HepG2 (cell line): Measurements from ENCODE around the gene GPC2. TPM values are rescaled to one million over a fixed set of nuclear protein-coding genes. Genes with fewer than 3 reads are reported as not detected.

ENCODE experiments used
- CREB1 ChIP-seq, 2 experiments: fragments of 450-650 bp in 1 of 2; IDR thresholded peaks; 2 replicates each; pipeline ENCODE4 v1.6.1; 2016 to 2017; ENCODE audit warnings: control low read depth in 1 of 2, mild to moderate bottlenecking in 1 of 2, missing compliant biosample characterization in 1 of 2, missing genetic modification characterization in 1 of 2
- GATA4 ChIP-seq: sonication (generic); IDR thresholded peaks from 2 replicates; pipeline ENCODE4 v1.6.1; 2016; ENCODE audit warnings: antibody characterized with exemption, low read depth, borderline replicate concordance
- GZF1 ChIP-seq: sonication (generic); formaldehyde crosslinking; IDR thresholded peaks from 2 replicates; pipeline ENCODE4 v1.5.1; 2020; ENCODE audit warnings: mild to moderate bottlenecking, missing genetic modification reagents
- HMG20A ChIP-seq: IDR thresholded peaks from 2 replicates; pipeline ENCODE4 v1.6.1; 2016; ENCODE audit warnings: borderline replicate concordance
- MEF2D ChIP-seq: sonication (generic); formaldehyde crosslinking; IDR thresholded peaks from 2 replicates; pipeline ENCODE4 v1.5.1; 2020; ENCODE audit warnings: mild to moderate bottlenecking, missing genetic modification reagents
- MTA3 ChIP-seq: sonication (generic); formaldehyde crosslinking; IDR thresholded peaks from 2 replicates; pipeline ENCODE4 v1.4.0; 2020; ENCODE audit warnings: missing genetic modification reagents
- MXD3 ChIP-seq: IDR thresholded peaks from 2 replicates; pipeline ENCODE4 v1.6.1; 2016; ENCODE audit warnings: mild to moderate bottlenecking, missing biosample characterization, missing genetic modification reagents
- PHF21A ChIP-seq: sonication (generic); formaldehyde crosslinking; IDR thresholded peaks from 2 replicates; pipeline ENCODE4 v1.5.0; 2020; ENCODE audit warnings: mild to moderate bottlenecking, missing genetic modification reagents
- SIN3B ChIP-seq: fragments of 150-350 bp; IDR thresholded peaks from 2 replicates; pipeline ENCODE4 v1.6.1; 2014; ENCODE audit warnings: low read length
- ZBTB20 ChIP-seq: sonication (generic); formaldehyde crosslinking; IDR thresholded peaks from 2 replicates; pipeline ENCODE4 v1.8.1; 2023; ENCODE audit warnings: missing genetic modification reagents, low read depth, mild to moderate bottlenecking, borderline replicate concordance
- ZNF142 ChIP-seq: sonication (generic); formaldehyde crosslinking; IDR thresholded peaks from 2 replicates; pipeline ENCODE4 v1.4.0; 2020; ENCODE audit warnings: missing genetic modification reagents
- ZNF879 ChIP-seq: sonication (generic); formaldehyde crosslinking; IDR thresholded peaks from 2 replicates; pipeline ENCODE4 v1.8.1; 2023; ENCODE audit warnings: missing genetic modification reagents
- polyA plus RNA-seq, 8 experiments: library from polyadenylated mRNA; depleted of rRNA in 3 of 8; stranded (reverse) in 7 of 8; unstranded in 1 of 8; fragments of >200 nt; fragmentation: Illumina TruSeq in 4 of 8; extraction: Trizol in 4 of 8; gene quantifications; 2 replicates each; pipeline versions ENCODE4 v1.2.1 to v1.2.3, GENCODE V29; 2011 to 2016; ENCODE audit warnings: low read depth in 4 of 8, missing spikeins in 1 of 8, mixed read lengths in 1 of 8; ENCODE audit not compliant: insufficient read depth in 1 of 8
- total RNA-seq, 5 experiments: library from RNA; depleted of rRNA; stranded (reverse); fragments of >200 nt; fragmentation: Illumina TruSeq; extraction: Trizol; gene quantifications; 2 replicates each; pipeline ENCODE4 v1.2.3, GENCODE V29; 2016; ENCODE audit warnings: low read depth in 1 of 5
- TF ChIP-seq, protein P1 (sequence below): sonication (generic); IDR thresholded peaks from 2 replicates; pipeline ENCODE4 v1.6.1; 2016; ENCODE audit warnings: low read depth, borderline replicate concordance
- TF ChIP-seq, protein P2 (sequence below): sonication (generic); formaldehyde crosslinking; IDR thresholded peaks from 2 replicates; pipeline ENCODE4 v1.4.0; 2020; ENCODE audit warnings: mild to moderate bottlenecking, missing genetic modification reagents

The GPC2 gene
- total and polyA plus RNA-seq, 2 of the 13 experiments (the other 11 are each of a cell fraction or from before 2014, with no cell fraction given) = 0.64 to 0.78 TPM

- TF ChIP-seq, protein P1, sequence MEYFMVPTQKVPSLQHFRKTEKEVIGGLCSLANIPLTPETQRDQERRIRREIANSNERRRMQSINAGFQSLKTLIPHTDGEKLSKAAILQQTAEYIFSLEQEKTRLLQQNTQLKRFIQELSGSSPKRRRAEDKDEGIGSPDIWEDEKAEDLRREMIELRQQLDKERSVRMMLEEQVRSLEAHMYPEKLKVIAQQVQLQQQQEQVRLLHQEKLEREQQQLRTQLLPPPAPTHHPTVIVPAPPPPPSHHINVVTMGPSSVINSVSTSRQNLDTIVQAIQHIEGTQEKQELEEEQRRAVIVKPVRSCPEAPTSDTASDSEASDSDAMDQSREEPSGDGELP = no peak
- TF ChIP-seq GATA4 (no peak), MTA3 (CRISPR knock-in tag) (no peak), SIN3B (no peak), MXD3 (CRISPR knock-in tag) (no peak; the same call in 1 of the 2 replicates), CREB1 (IDR thresholded peaks at IDR 0.05) (no peak), CREB1 (CRISPR knock-in tag; IDR thresholded peaks at IDR 0.05) (no peak), ZBTB20 (CRISPR knock-in tag) (peak; percentile 65; the same call in 1 of the 2 replicates), ZNF142 (CRISPR knock-in tag) (no peak), MEF2D (CRISPR knock-in tag) (no peak), HMG20A (CRISPR knock-in tag) (no peak; the same call in 1 of the 2 replicates), ZNF879 (CRISPR knock-in tag) (no peak), PHF21A (CRISPR knock-in tag) (no peak), GZF1 (CRISPR knock-in tag) (no peak)
- TF ChIP-seq, protein P2, sequence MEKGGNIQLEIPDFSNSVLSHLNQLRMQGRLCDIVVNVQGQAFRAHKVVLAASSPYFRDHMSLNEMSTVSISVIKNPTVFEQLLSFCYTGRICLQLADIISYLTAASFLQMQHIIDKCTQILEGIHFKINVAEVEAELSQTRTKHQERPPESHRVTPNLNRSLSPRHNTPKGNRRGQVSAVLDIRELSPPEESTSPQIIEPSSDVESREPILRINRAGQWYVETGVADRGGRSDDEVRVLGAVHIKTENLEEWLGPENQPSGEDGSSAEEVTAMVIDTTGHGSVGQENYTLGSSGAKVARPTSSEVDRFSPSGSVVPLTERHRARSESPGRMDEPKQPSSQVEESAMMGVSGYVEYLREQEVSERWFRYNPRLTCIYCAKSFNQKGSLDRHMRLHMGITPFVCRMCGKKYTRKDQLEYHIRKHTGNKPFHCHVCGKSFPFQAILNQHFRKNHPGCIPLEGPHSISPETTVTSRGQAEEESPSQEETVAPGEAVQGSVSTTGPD = no peak
Measured at GRCh38 chr7:100158229-100159098, 18.7 kb downstream of the GPC2 start, which contains the start of gene TRAPPC14 (continued).
